HG03108 (cell line): ENCODE results near the gene BCL7A.
A peak's percentile ranks its signal among the peaks of the same experiment; 100 is the strongest.
"Not testable (repeated sequence)": the region's sequence is repeated elsewhere in the genome, so short reads cannot be mapped to it uniquely, and the experiment has no call there.

Source experiments
- ATAC-seq: cut with Tn5 transposase; IDR thresholded peaks from one replicate; pipeline ENCODE4 v1.9.1; 2021; ENCODE audit warnings: moderate library complexity; ENCODE audit not compliant: unreplicated experiment

BCL7A gene

GRCh38 chr12:122024132-122024785 is 2.6 kb downstream of the BCL7A start:
- no peak for ATAC-seq

- ATAC-seq, result no peak
Observed at GRCh38 chr12:122026706-122027333, 5.1 kb downstream of the BCL7A start.

- no peak for ATAC-seq
Observed at GRCh38 chr12:122028165-122028904, 6.7 kb downstream of the BCL7A start.

GRCh38 chr12:122028905-122029560 is 7.3 kb downstream of the BCL7A start:
- ATAC-seq, result peak; percentile 37

- ATAC-seq, result no peak
Observed at GRCh38 chr12:122029620-122030423, 8.1 kb downstream of the BCL7A start.

- ATAC-seq, result no peak
Observed at GRCh38 chr12:122030424-122031035, 8.8 kb downstream of the BCL7A start.

GRCh38 chr12:122031342-122032216 is 9.9 kb downstream of the BCL7A start:
- ATAC-seq, result no peak

GRCh38 chr12:122032580-122032979 is 10.9 kb downstream of the BCL7A start:
- no peak for ATAC-seq

GRCh38 chr12:122035292-122035691 is 13.6 kb downstream of the BCL7A start:
- ATAC-seq, result no peak

GRCh38 chr12:122036153-122036552 is 14.5 kb downstream of the BCL7A start:
- no peak for ATAC-seq

GRCh38 chr12:122040579-122041386 is 19.1 kb downstream of the BCL7A start:
- peak; percentile 70 for ATAC-seq

- ATAC-seq, result not testable (repeated sequence)
Observed at GRCh38 chr12:122041458-122041857, 19.8 kb downstream of the BCL7A start.

GRCh38 chr12:122042910-122043309 is 21.2 kb downstream of the BCL7A start:
- no peak for ATAC-seq

GRCh38 chr12:122043476-122043875 is 21.8 kb downstream of the BCL7A start:
- ATAC-seq, result no peak

- ATAC-seq, result no peak
Observed at GRCh38 chr12:122045262-122045661, 23.6 kb downstream of the BCL7A start.

GRCh38 chr12:122046145-122046544 is 24.5 kb downstream of the BCL7A start:
- ATAC-seq, result no peak

- no peak for ATAC-seq
Observed at GRCh38 chr12:122048151-122048550, 26.5 kb downstream of the BCL7A start.

GRCh38 chr12:122049827-122050226 is 28.1 kb downstream of the BCL7A start:
- no peak for ATAC-seq
